Measurements from ENCODE around the gene CXCR4.

- TF ChIP-seq, protein P1, sequence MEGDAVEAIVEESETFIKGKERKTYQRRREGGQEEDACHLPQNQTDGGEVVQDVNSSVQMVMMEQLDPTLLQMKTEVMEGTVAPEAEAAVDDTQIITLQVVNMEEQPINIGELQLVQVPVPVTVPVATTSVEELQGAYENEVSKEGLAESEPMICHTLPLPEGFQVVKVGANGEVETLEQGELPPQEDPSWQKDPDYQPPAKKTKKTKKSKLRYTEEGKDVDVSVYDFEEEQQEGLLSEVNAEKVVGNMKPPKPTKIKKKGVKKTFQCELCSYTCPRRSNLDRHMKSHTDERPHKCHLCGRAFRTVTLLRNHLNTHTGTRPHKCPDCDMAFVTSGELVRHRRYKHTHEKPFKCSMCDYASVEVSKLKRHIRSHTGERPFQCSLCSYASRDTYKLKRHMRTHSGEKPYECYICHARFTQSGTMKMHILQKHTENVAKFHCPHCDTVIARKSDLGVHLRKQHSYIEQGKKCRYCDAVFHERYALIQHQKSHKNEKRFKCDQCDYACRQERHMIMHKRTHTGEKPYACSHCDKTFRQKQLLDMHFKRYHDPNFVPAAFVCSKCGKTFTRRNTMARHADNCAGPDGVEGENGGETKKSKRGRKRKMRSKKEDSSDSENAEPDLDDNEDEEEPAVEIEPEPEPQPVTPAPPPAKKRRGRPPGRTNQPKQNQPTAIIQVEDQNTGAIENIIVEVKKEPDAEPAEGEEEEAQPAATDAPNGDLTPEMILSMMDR (IDR thresholded peaks at IDR 0.05): no peak
- no peak for TF ChIP-seq POLR2A (IDR thresholded peaks at IDR 0.05)
Measured at GRCh38 chr2:136124805-136125204, 6.9 kb upstream of the CXCR4 start.
